Measurements from ENCODE around the gene CASD1.

CASD1 gene

DNA sequence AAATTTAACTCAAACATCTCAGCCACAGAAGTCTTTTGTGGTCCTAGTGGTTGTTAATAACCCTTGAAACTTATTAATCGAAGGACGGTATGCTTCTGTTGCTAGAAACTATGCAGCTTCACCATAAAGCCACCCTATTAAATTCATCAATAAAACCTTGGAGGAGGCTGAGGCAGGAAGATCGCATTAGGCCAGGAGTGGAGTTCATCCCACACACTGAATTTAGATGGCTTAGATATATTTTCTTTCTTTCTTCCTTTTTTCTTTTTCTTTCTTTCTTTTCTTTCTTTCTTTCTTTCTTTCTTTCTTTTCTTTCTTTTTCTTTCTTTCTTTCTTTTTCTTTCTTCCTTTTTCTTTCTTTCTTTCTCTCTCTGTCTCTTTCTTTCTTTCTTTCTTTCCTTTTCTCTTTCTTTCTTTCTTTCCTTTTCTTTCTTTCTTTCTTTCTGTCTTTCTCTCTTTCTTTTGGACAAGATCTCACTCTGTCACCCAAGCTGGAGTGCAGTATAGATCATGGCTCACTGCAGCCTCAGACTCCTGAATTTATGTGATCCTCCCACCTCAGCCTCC, 30.9 kb upstream of the CASD1 start:
- Histone ChIP-seq H3K9me3 (replicated peaks; ENCODE audit: insufficient read depth, low read length) (no peaks in the 10 kb centered on the region), H3K4me1 (ENCODE audit: low read length) (no peaks in the 10 kb centered on the region), H3K9ac (ENCODE audit: low read length) (no peak overlapping the region), H3K27ac (ENCODE audit: low read length) (no peak overlapping the region), H3K27me3 (replicated peaks; ENCODE audit: insufficient read depth, low read length) (no peaks in the 10 kb centered on the region), H3K4me2 (ENCODE audit: low read depth, low read length) (no peak overlapping the region), H3F3A (ENCODE audit: insufficient read depth, low read length) (no peaks in the 10 kb centered on the region), H3K36me3 (replicated peaks; ENCODE audit: insufficient read depth, low read length) (no peaks in the 10 kb centered on the region), H3K4me3 (ENCODE audit: low read length) (no peak overlapping the region), H2AFZ (ENCODE audit: low read length) (no peak overlapping the region), H3K79me2 (ENCODE audit: low read length) (no peaks in the 10 kb centered on the region), H4K20me1 (ENCODE audit: insufficient read depth, low read length) (no peaks in the 10 kb centered on the region), H3K9me2 (replicated peaks; ENCODE audit: insufficient read depth, low read length) (no peaks in the 10 kb centered on the region)
- TF ChIP-seq EZH2 (optimal IDR thresholded peaks at IDR 0.05; ENCODE audit: low read depth, low read length) (no peak), EZH2phosphoT487 (IDR thresholded peaks at IDR 0.05; ENCODE audit: low read length) (no peak)
- TF ChIP-seq, protein P1, sequence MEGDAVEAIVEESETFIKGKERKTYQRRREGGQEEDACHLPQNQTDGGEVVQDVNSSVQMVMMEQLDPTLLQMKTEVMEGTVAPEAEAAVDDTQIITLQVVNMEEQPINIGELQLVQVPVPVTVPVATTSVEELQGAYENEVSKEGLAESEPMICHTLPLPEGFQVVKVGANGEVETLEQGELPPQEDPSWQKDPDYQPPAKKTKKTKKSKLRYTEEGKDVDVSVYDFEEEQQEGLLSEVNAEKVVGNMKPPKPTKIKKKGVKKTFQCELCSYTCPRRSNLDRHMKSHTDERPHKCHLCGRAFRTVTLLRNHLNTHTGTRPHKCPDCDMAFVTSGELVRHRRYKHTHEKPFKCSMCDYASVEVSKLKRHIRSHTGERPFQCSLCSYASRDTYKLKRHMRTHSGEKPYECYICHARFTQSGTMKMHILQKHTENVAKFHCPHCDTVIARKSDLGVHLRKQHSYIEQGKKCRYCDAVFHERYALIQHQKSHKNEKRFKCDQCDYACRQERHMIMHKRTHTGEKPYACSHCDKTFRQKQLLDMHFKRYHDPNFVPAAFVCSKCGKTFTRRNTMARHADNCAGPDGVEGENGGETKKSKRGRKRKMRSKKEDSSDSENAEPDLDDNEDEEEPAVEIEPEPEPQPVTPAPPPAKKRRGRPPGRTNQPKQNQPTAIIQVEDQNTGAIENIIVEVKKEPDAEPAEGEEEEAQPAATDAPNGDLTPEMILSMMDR (IDR thresholded peaks at IDR 0.05; ENCODE audit: low read length): no peak
- no peak for DNase-seq

GRCh38 chr7:94481279-94481678, 28.3 kb upstream of the CASD1 start:
- no peaks in the 10 kb centered on the region for H3K4me1 ChIP-seq (ENCODE audit: low read length)
- no peaks in the 10 kb centered on the region for H3K79me2 ChIP-seq (ENCODE audit: low read length)
- H3K27me3 ChIP-seq (replicated peaks; ENCODE audit: insufficient read depth, low read length): no peaks in the 10 kb centered on the region
- TF ChIP-seq, protein P1 (IDR thresholded peaks at IDR 0.05; ENCODE audit: low read length): no peak
- TF ChIP-seq EZH2 (optimal IDR thresholded peaks at IDR 0.05; ENCODE audit: low read depth, low read length): no peak
- TF ChIP-seq EZH2phosphoT487 (IDR thresholded peaks at IDR 0.05; ENCODE audit: low read length): no peak
- no peaks in the 10 kb centered on the region for H3K36me3 ChIP-seq (replicated peaks; ENCODE audit: insufficient read depth, low read length)
- no peaks in the 10 kb centered on the region for H4K20me1 ChIP-seq (ENCODE audit: insufficient read depth, low read length)
- H2AFZ ChIP-seq (ENCODE audit: low read length): no peak overlapping the region
- H3K9ac ChIP-seq (ENCODE audit: low read length): no peak overlapping the region
- H3K4me3 ChIP-seq (ENCODE audit: low read length): no peak overlapping the region
- H3F3A ChIP-seq (ENCODE audit: insufficient read depth, low read length): no peaks in the 10 kb centered on the region
- no peaks in the 10 kb centered on the region for H3K9me2 ChIP-seq (replicated peaks; ENCODE audit: insufficient read depth, low read length)
- no peak overlapping the region for H3K27ac ChIP-seq (ENCODE audit: low read length)
- DNase-seq: no peak
- H3K9me3 ChIP-seq (replicated peaks; ENCODE audit: insufficient read depth, low read length): no peaks in the 10 kb centered on the region
- H3K4me2 ChIP-seq (ENCODE audit: low read depth, low read length): no peak overlapping the region

GRCh38 chr7:94482796-94483195, 26.8 kb upstream of the CASD1 start:
- Histone ChIP-seq H3K9me3 (replicated peaks; ENCODE audit: insufficient read depth, low read length) (no peaks in the 10 kb centered on the region), H3K27me3 (replicated peaks; ENCODE audit: insufficient read depth, low read length) (no peaks in the 10 kb centered on the region), H3K9ac (ENCODE audit: low read length) (no peak overlapping the region), H3K4me1 (ENCODE audit: low read length) (no peaks in the 10 kb centered on the region), H3K4me2 (ENCODE audit: low read depth, low read length) (no peak overlapping the region), H3K4me3 (ENCODE audit: low read length) (no peak overlapping the region), H3K27ac (ENCODE audit: low read length) (no peak overlapping the region), H3K79me2 (ENCODE audit: low read length) (no peaks in the 10 kb centered on the region), H3K9me2 (replicated peaks; ENCODE audit: insufficient read depth, low read length) (no peaks in the 10 kb centered on the region), H4K20me1 (ENCODE audit: insufficient read depth, low read length) (no peaks in the 10 kb centered on the region), H2AFZ (ENCODE audit: low read length) (no peak overlapping the region), H3K36me3 (replicated peaks; ENCODE audit: insufficient read depth, low read length) (no peaks in the 10 kb centered on the region), H3F3A (ENCODE audit: insufficient read depth, low read length) (no peaks in the 10 kb centered on the region)
- TF ChIP-seq EZH2 (optimal IDR thresholded peaks at IDR 0.05; ENCODE audit: low read depth, low read length) (no peak), EZH2phosphoT487 (IDR thresholded peaks at IDR 0.05; ENCODE audit: low read length) (no peak)
- TF ChIP-seq, protein P1 (IDR thresholded peaks at IDR 0.05; ENCODE audit: low read length): no peak
- no peak for DNase-seq

Data from MM.1S (cell line).